HL-60 (cell line): ENCODE results near the gene CNOT6.

Experiments
- DNase-seq, 2 experiments: peaks; one replicate each; pipeline ENCODE4 v3.0.0-alpha.2; 2010 to 2020; ENCODE audit warnings: low read depth in 1 of 2, low spot score in 1 of 2
- H3K27ac ChIP-seq: fragments of 250-450 bp; sonication (Bioruptor Pico); replicated peaks from 2 replicates; pipeline ENCODE4 v1.5.1; 2020; ENCODE audit warnings: mild to moderate bottlenecking, moderate library complexity
- H3K27me3 ChIP-seq: fragments of 250-450 bp; sonication (Bioruptor Pico); 2 replicates; pipeline ENCODE4 v1.5.1; 2021; ENCODE audit warnings: mild to moderate bottlenecking, moderate library complexity; ENCODE audit not compliant: insufficient read depth, poor library complexity, severe bottlenecking
- H3K4me3 ChIP-seq: replicated peaks from 2 replicates; pipeline ENCODE4 v1.5.1; 2011; ENCODE audit warnings: mild to moderate bottlenecking, control low read depth, low read length; ENCODE audit not compliant: insufficient read depth
- CTCF ChIP-seq: IDR thresholded peaks from one replicate; pipeline ENCODE4 v1.5.1; 2011; ENCODE audit warnings: low read length, control low read depth, inconsistent platforms; ENCODE audit not compliant: insufficient read depth
- GABPA ChIP-seq: IDR thresholded peaks from 2 replicates; pipeline ENCODE4 v1.6.1; 2012; ENCODE audit warnings: low read depth
- POLR2AphosphoS5 ChIP-seq: IDR thresholded peaks from 2 replicates; pipeline ENCODE4 v1.6.1; 2012; ENCODE audit warnings: low read depth
- SPI1 ChIP-seq: IDR thresholded peaks from 2 replicates; pipeline ENCODE4 v1.6.1; 2012; ENCODE audit warnings: low read depth, mild to moderate bottlenecking, borderline replicate concordance
- TF ChIP-seq, protein P1 (sequence below): IDR thresholded peaks from 2 replicates; pipeline ENCODE4 v1.6.1; 2012; ENCODE audit warnings: low read depth; ENCODE audit not compliant: insufficient replicate concordance

Gene CNOT6

GRCh38 chr5:180568914-180569313 lies 74.7 kb downstream of the CNOT6 start:
- Histone ChIP-seq H3K4me3 (no peak overlapping the region), H3K27me3 (no peaks in the 10 kb centered on the region), H3K27ac (no peak overlapping the region)
- no peak for TF ChIP-seq SPI1
- DNase-seq: no peak

DNA sequence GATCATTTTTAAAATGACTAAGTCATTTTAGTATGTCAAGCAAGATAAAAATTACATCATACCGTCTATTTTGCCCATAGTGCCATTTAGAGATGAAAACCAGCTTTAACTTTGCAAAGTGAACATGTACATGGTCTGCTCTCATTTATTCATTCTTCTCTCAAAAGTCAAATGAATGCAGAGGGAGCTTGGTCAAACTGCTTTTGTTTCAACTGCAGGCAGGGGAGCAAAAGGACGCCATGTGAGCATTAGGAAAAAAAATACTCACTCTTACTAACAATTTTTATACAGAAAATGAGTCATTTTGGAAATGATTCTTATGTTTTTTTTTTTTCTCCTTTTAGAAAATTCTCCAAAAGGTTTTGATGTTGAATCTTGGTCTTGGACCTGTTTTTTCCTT lies 81.4 kb downstream of the CNOT6 start:
- TF ChIP-seq, protein P1, sequence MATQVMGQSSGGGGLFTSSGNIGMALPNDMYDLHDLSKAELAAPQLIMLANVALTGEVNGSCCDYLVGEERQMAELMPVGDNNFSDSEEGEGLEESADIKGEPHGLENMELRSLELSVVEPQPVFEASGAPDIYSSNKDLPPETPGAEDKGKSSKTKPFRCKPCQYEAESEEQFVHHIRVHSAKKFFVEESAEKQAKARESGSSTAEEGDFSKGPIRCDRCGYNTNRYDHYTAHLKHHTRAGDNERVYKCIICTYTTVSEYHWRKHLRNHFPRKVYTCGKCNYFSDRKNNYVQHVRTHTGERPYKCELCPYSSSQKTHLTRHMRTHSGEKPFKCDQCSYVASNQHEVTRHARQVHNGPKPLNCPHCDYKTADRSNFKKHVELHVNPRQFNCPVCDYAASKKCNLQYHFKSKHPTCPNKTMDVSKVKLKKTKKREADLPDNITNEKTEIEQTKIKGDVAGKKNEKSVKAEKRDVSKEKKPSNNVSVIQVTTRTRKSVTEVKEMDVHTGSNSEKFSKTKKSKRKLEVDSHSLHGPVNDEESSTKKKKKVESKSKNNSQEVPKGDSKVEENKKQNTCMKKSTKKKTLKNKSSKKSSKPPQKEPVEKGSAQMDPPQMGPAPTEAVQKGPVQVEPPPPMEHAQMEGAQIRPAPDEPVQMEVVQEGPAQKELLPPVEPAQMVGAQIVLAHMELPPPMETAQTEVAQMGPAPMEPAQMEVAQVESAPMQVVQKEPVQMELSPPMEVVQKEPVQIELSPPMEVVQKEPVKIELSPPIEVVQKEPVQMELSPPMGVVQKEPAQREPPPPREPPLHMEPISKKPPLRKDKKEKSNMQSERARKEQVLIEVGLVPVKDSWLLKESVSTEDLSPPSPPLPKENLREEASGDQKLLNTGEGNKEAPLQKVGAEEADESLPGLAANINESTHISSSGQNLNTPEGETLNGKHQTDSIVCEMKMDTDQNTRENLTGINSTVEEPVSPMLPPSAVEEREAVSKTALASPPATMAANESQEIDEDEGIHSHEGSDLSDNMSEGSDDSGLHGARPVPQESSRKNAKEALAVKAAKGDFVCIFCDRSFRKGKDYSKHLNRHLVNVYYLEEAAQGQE: no peak
- TF ChIP-seq SPI1: no peak
- TF ChIP-seq POLR2AphosphoS5: no peak
- no peak for TF ChIP-seq CTCF
- no peak for TF ChIP-seq GABPA
- Histone ChIP-seq H3K27me3 (no peaks in the 10 kb centered on the region), H3K4me3 (no peak overlapping the region), H3K27ac (no peak overlapping the region)
- no peak for DNase-seq

- H3K27me3 ChIP-seq: peaks cover under 1% of the 10 kb centered on the region
- TF ChIP-seq CTCF (no peak), SPI1 (no peak), GABPA (no peak), POLR2AphosphoS5 (no peak)
- TF ChIP-seq, protein P1: no peak
- no peak overlapping the region for H3K4me3 ChIP-seq
- no peak overlapping the region for H3K27ac ChIP-seq
- no peak for DNase-seq
Measured at GRCh38 chr5:180580681-180581080, 86.5 kb downstream of the CNOT6 start.

DNA sequence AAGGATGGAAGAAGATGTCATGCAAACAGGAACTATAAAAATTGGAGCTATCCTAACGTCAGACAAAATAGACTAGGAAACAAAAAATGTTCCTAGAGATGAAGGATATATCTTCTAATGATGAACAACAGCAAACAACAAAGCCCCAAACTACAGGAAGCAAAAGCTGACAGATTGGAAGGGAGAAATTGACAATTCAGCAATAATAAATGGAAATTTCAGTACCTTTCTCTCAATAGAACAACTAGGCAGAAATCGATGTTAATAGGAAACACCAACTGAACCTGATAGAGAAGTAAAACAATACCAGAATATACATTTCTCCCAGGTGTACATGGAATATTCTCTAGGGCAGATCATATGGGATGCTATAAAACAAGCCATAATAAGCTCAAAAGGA lies 89.6 kb downstream of the CNOT6 start:
- TF ChIP-seq, protein P1: no peak
- TF ChIP-seq POLR2AphosphoS5 (no peak), GABPA (no peak), SPI1 (no peak), CTCF (no peak)
- no peak overlapping the region for H3K4me3 ChIP-seq
- peaks cover 7% of the 10 kb centered on the region for H3K27me3 ChIP-seq
- DNase-seq: no peak
- H3K27ac ChIP-seq: no peak overlapping the region
